Frontal cortex (tissue), 4 donors: ENCODE data around the gene TBC1D14. TPM values are rescaled to one million over a fixed set of nuclear protein-coding genes. Genes with fewer than 3 reads are reported as not detected.
A peak's percentile ranks its signal among the peaks of the same experiment; 100 is the strongest.

ENCODE experiments used
- DNase-seq, 2 donors: peaks; one replicate each; pipeline ENCODE4 v3.0.0; 2012; ENCODE audit warnings: low spot score in 2 of 2
- FAIRE-seq: peaks from 2 replicates; lab custom pipeline; 2012; peaks lifted over from hg19 to GRCh38; lab: Jason Lieb, UNC
- total RNA-seq: library from RNA; depleted of rRNA; stranded (reverse); fragments of >200 nt; gene quantifications from one replicate; pipeline ENCODE4 v1.2.3, GENCODE V29; 2014
- donor health status: control.
- donor health status: control.
- donor health status: control.

The TBC1D14 gene
- total RNA-seq, 1 donor from 2014 or later = 207 TPM

DNA sequence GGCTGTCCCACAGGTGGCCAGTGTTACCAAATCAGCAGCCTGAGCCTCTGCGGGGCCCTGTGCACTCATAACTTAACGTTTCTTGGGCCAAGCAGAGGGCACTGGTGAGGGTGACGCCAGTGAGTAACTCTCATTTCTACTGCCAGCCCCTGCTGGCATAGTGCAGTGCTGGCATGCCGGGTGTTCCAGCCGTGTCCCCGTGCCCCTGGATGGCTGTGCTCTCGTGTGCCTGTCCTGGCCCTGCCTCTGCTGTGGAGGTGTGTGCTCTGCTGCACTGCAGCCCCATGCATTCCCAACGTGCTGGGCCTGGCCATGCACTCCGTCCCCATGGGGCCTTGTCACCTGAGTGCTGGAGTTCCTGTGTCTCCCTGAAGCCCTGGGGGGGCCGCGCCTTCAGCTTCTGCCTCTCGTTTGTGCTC, 14.7 kb downstream of the TBC1D14 start:
- FAIRE-seq (no peak), DNase-seq (no peak)

DNA sequence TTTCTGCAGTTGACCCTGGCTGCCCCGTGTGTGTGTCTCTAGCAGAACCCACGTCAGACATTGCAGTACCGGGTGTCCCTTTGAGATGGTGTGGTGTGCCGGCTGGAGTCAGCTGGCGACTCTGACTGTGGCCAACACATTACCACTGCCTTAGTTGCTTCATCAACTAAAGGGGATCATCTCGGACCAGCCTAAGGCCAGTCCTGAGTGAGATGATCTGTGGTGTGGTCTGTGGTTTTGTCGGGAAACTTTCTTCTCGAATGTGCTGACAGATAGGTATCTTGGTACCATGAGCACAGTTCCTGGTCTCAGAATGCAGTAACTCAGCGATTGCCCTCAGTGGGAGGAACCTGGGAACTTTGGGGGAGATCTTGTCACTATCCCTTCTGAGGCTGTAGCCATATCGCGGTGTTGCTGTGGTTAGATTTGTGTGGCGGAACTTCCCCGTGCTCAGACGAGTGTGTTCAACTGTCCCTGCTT, 15.8 kb downstream of the TBC1D14 start:
- DNase-seq (no peak), FAIRE-seq (no peak)

DNA sequence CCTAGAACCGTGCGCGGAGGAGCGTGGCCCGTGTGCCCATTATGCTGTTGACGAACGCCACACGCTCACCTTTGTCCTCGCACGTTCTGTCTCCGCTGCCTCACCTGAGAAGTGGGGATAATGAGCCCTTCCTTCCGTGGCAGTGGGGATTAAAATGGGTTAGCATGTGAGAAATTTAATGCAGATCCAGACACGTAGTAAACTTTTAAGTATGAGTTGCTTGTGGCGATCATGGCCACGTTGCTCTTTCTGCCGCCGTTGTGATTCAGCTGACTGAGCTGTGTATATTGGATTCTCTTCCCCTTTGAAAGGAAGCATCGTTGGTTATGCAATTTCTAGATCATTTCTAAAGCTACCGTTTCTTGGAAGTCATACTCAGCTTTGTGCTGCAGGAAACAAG, 16.5 kb downstream of the TBC1D14 start:
- no peak for FAIRE-seq
- DNase-seq = no peak

DNA sequence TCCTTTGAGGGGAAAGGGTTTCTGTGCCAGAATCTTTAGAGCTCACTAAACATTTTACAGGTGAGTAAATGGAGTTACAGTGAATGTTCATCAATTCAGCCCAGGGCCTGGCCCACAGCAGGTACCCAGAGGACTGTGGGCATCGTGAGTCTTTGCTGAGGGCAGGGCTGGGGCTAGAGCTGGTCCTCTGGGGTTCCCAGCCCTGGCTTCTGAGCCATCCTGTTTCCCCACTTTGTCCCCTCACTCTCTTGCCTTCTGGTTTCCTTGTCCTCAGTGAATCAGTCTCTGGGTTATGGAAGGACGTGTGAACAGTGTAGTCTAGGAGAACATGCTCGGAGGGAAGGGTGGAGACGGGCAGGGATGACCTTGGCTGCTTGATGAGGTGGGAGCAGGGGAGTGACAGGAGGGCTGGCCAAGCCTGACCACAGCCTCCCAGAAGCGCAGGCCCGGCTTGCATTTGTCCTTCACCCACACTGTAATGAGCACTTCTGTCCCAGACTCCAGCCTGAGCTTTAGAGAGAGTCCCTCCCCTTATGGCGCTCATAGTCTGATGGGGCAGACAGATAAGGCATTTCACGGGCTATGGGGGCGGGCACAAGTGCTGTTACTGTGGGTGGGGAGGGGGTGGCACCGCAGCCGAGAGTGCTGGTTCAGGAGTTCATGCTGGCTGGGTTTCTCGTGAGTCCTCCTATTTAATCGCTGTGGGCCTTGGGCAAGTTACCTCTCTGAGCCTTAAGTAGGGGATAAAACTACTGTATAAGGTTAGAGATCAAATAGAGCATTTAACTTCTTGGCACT, 17.3 kb downstream of the TBC1D14 start:
- no peak for DNase-seq
- FAIRE-seq = no peak

DNA sequence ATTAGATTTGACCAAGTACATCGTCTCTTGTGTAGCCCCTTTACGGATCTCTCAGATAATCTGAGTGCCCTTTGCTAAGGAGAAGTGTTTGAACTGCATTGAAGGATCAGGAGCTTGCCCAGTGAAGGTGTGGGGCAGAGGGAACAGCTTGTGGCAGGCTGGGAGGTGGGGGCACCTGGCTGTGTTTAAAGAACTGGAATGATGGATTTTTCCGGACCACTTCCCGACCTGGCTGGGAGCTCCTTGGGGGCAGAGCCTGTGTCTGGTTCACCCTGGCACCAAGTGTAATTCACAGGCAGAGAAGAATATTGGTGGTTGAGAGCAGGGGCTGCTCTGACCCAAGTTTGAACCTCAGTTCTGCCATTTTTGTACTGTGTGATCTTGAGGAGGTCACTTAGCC, 18.5 kb downstream of the TBC1D14 start:
- FAIRE-seq (no peak), DNase-seq (no peak)

DNA sequence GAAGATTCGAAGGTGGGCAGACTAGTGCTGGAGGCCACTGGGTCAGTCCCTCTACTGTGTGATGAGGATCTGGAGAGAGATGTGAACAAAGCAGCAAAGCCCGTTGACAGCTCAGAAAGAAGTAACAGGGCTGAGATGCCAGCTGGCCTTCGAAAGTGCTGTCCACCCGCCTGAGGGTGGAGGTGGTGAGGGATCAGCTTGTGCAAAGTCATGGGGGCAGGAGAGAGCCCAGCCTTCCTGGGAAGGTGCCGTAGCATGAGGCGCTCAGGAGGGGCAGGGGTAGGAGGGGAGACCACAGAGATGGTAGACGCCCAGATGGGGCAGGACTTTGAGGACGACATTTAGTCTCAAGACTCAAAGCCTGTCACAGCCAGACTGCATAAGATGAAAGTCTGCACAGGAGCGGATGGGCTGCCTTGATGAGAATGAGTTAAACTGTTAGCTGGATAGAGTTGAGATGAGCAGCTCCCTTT, 19.7 kb downstream of the TBC1D14 start:
- no peak for FAIRE-seq

DNA sequence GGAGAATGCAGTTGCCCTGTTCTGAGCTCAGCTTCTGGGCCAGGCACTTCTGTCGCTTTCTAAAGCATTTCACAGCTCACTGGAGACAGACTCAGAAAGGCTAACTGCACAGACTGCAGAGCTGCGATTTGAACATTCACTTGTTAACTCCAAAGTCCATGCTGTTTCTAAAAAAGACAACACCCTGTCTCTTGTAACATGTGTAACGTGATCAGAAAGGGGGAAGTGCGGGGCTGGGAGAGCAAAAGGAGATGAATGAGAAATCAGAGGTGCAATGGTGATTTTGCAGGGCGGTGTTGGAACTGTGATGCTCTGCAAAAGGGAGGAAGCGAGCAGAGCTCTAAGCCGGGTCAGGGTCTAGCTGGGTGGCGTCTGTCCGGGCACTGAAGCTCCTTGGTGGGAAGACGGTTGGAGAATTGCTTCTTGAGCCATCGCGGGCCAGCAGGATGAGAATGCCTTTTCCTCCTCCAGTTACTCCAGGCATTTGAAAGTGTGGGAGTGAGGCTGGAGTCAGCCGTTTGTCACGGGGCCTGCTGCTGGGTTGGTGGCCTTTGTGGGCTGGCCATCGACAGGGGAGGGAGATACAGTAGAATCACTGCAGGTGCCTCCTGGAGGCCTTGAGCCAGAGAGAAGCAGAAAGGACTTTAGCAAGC, 20.3 kb downstream of the TBC1D14 start:
- DNase-seq = no peak

More for the DNA sequence above, 19.7 kb downstream of the TBC1D14 start:
- no peak for DNase-seq

DNA sequence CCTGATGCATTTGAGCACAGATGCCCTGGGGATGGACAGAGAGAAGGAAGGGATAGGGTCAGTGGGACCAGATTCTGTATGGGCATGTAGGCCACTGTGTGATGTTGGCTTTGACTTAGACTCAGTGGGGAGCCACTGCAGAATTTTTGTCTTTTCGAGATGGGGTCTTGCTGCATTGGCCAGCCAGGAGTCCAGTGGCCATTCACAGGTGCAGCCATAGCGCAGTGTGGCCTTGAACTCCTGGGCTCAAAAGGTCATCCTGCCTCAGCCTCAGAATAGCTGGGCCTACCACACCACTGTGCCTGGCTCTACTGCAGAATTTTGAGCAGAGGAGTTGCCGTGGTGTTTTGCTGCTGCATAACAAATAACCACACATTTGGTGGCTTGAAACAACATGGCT, 22.8 kb downstream of the TBC1D14 start:
- DNase-seq (no peak), FAIRE-seq (no peak)

More for the DNA sequence above, 20.3 kb downstream of the TBC1D14 start:
- FAIRE-seq = no peak

DNA sequence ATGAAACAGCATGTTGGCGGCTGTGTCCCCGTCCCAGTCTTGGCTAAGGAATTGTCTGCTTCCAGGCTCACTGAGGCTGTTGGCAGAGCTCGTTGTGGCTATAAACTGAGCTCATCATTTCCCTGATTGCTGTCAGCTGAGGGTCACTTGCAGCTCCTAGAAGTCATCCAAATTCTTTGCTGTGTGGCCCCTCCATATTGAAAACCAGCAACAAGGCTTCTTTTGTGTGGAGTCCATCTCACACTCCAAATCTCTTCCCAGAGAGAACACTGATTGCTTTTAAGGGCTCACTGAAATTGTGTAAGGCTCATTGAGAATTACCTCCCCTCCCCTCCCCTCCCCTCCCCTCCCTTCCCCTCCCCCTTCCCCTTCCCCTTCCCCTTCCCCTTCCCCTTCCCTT, 23.3 kb downstream of the TBC1D14 start:
- FAIRE-seq (no peak), DNase-seq (peak in 1 of 2 donors; percentile 46)

DNA sequence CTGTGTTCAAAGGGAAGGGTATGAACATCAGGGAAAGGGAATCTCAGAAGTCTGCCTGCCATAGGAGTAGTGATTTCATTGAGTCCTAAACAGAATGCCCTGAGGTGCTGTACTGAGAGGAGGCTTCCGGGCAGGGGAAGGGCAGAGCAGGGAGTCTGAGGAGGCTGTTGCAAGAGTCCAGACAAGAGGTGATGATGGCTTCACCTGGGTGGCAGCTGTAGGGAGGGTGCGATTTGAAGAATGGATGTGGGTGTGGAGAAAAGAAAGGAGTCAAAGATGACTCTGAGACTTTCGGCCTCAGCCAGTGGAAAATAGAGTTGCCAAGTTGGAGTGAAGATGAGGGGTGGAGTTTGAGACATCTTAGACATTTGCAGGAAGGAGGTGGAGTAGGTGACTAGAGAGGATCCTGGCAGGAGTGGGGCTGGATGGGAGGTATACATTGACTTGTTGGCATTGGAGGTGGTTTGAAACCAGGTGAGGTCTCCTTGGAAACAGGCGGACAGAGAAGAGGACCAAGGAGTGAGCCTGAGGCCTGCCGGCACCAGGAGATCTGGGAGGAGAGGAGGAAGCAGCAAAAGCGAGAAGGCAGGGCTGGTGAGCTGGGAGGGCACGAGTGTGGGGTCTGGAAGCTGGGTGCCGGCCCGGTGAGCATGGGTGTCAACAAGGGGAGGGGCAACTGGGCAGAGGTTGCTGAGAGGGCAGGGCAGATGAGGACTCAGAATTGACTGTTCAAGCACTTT, 24.2 kb downstream of the TBC1D14 start:
- DNase-seq = no peak
- no peak for FAIRE-seq

DNA sequence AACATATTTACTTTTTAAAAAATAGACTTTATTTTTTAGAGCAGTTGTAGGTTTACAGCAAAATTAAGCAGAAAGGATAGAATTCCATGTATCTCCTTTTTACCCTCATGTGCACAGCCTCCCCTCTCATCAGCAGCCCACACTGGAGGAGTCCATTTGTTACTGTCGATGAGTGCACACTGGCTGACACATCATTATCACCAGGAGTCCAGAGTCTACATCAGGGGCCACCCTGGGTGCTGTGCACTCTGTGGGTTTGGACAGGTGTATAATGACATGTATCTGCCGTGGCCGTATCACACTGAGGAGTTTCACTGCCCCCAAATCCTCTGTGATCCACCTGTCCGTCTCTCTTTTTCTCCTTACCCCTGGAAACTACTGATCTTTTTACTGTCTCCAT, 26.3 kb downstream of the TBC1D14 start:
- FAIRE-seq = no peak
- no peak for DNase-seq

DNA sequence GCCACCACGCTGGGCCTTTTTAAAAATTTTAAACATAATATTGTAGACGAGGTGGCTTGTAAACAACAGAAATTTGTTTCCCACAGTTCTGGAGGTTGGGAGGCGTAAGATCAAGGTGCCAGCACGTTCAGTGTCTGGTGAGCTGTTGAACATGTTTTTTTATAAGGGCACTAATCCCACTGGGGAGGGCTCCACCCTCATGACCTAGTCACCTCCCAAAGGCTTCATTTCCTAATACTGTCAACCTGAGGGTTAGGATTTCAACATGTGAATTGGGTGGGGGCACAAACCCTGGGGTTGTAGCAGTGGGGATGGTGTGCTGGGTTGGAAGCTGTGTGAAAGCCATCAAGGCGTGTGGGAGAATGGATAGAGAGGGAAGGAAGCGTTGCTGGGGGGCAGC, 27.6 kb downstream of the TBC1D14 start:
- DNase-seq (no peak), FAIRE-seq (no peak)

DNA sequence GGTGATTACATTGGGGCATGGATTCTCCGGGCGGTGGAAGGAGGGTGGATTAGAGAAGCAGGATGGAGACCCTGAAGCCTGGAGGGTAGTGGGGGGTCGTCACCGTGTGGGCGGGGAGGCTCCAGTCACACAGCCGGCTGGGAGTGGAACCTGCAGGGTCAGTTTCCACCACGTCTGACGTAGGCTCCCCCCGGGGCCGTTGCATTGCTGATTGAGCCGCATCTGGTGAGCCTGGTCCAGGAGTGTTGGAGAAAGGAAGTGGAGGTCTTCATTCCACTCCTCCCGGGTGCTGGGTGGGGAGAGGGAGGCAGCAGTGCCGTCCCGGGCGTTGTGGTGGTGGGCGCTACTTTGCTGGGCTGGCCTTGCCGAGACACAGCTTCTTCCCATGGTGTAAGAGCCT, 28.1 kb downstream of the TBC1D14 start:
- FAIRE-seq (no peak), DNase-seq (no peak)

DNA sequence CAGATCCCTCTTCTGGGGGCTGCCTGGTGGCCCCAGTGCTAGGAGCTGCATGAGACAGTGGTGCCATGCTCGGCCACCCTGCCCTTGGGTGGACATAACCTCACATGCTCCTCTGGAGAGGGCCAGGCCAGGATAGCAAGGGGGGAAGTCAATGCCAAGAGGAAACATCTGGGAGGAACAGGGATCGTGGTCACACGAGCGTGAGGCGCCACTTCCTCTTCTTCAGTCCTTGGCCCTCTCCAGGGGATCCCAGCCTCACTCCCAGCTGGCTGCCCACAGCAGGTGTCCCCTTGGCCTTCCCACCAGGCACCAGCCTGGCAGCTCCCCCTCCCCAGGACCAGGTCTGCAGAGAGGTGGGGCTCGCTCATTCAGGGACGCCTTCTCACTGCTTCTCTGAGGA, 28.6 kb downstream of the TBC1D14 start:
- DNase-seq (no peak), FAIRE-seq (no peak)

DNA sequence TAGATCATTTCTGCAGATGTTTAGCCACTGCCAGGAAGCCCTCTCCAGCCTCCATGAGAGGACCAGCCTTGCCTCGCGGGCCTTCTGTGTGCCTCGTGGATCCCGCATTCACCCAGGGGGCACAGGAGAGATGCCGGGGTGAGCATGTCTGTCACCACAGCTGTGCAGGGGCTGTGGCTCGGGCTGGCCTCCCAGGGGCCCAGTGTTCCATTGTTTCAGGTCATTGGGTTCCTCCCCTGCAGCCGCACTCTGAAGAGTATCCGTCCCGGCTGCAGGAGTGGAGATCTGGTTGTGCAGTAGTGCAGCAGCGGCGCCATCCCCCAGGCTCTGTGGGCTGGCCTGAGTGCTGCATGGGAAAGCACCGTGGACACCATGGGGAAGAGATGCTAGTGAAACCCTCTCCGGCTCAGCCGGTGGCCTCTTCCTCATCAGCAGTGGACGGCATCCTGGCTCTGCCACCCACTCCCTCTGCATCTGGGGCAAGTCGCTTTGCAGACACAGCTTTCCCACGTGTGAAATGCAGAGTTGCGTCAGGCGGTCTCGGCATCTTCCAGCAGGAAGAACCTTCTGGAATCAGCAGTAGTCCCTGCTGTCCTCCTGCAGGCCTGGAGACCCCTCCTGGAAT, 29.1 kb downstream of the TBC1D14 start:
- no peak for DNase-seq
- FAIRE-seq = no peak

DNA sequence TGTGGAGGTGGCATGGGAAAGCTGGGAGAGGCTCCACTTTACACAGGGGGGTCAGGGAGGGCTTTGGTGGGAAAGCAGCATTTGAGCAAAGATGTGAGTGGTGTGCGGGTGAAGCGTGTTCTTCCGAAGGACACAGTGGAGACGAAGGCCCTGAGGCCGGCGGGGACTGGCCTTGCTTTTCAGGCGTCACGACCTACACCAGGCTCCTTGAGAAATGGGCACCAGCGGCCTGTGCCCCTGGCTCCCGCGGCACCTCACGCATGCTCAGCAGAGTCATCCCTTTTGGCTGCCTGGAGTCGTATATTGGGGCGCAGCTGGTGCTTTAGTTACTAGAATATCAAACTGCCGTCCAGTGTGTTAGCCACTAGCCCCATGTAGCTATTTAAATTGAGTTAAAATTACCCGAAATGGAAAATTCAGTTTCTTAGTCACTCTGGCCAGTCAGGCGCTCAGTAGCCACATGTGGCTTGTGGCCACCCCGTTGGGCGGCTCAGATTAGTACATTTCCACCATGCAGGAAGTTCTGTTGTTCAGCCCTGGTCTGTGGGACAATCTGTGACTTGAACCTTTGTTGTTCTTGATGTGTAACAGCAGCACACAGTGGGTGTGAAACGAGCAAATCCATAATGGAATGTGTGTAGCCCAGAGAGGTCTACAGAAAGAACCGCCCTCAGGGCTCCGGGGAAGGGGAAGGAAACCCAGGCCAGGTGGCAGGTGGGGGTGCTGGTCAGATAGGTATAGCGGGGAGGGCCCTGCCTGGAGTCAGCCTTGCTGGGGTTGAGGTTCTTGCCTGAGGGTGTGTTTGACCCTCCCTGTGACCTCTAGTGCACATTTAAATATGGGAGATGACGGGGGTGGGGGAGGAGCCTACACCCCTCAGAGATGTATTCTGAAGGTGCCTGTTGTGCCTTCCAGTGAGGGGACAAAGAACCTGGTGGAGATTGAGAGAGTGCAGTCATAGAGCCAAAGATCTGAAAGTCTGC, 30.4 kb downstream of the TBC1D14 start:
- DNase-seq = no peak
- FAIRE-seq = no peak

DNA sequence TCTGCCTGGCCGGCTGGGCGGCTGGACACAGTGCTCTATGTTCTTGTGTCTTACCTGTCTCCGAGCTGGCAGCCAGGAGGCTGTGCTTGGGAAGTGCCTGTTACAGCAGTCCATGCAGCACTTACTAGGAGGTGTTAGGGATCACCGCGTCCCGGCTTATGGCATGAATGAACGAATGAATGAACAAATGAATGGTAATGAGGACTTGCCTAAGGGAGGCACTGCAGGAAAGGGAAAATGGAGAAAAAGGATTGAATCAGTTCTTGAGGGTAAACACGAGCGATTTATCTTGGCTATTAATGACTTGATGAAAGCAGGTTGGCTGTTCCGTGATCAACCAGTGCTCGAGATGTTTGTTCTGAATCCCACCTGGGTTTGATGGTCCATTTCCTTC, 31.1 kb downstream of the TBC1D14 start:
- FAIRE-seq (no peak), DNase-seq (no peak)

DNA sequence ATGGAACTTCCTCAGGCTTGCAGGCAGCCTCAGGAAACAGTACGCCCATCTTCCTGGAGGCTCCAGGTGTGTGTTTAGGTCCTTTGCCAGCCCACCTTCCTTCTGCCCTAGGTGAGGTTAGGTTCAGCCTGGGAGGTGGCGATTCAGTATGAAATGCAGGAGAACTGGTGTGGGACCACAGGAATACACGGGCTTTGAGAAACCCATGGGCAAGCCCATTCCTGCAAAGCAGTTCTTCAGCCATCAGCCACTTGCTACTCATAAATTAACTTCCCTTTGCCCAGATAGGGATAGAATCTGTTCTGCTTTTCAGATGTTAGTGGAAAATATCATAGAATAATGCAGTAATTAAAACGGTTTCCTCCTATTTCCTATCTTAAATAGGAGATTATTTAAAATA, 32.2 kb downstream of the TBC1D14 start:
- no peak for FAIRE-seq
- no peak for DNase-seq

DNA sequence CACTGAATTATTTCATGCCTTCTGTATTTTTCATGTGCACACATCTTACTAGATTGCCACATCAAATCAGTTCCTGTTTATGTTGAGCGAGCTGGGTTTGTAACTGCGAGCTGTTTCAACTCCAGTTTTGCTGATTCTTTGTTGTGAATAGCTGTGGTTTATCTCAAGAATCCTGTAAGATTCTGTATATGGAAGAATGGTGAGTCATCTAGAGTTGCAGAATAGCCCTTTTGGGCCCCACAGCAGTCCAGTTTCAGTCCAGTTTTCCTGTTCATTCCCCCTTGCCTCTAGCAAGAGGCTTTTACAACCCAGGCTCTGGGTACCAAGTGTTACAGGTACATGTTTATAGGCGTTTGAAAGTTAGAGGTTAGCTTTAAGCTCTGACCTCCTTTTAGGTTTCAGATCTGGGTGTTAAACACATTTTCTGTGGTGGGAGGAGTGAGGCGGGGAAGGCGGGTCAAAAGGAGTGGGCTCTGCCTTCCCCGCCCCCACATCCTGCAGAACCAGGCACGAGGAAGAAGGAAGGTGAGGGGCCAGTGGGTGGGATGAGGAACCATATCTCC, 32.7 kb downstream of the TBC1D14 start:
- DNase-seq (no peak), FAIRE-seq (no peak)
